Brain microvascular endothelial cell (primary cell): Measurements from ENCODE around the gene TFF1.

Experiments
- DNase-seq: peaks from one replicate; pipeline ENCODE4 v3.0.0-alpha.2; 2020
- H3K27ac ChIP-seq: fragments of 250-450 bp; sonication (Bioruptor Pico); 2 replicates; pipeline ENCODE4 v1.5.1; 2020; ENCODE audit warnings: mild to moderate bottlenecking, moderate library complexity
- H3K27me3 ChIP-seq: fragments of 250-450 bp; sonication (Bioruptor Pico); replicated peaks from 2 replicates; pipeline ENCODE4 v1.5.1; 2020; ENCODE audit warnings: mild to moderate bottlenecking
- H3K36me3 ChIP-seq: fragments of 250-450 bp; sonication (Bioruptor Pico); replicated peaks from 2 replicates; pipeline ENCODE4 v1.5.1; 2020; ENCODE audit warnings: mild to moderate bottlenecking
- H3K4me3 ChIP-seq: 2 replicates; pipeline ENCODE4 v1.5.1; 2011; ENCODE audit warnings: low read depth, mild to moderate bottlenecking, control low read depth, low read length, moderate library complexity
- CTCF ChIP-seq: IDR thresholded peaks from 2 replicates; pipeline ENCODE4 v1.5.1; 2011; ENCODE audit warnings: low read depth, mild to moderate bottlenecking, moderate library complexity, low read length, control low read depth, inconsistent platforms; ENCODE audit errors: missing control alignments
- in situ Hi-C: cut with HindIII; loops from 2 replicates; pipeline ENCODE4 v1.10.0; 2017; ENCODE audit warnings: low sequenced_read_pairs, low pct_ligation_motif_present

Gene TFF1

GRCh38 chr21:42321845-42322244, 44.5 kb downstream of the TFF1 start:
- in situ Hi-C loops: no loop called here
- no peak for TF ChIP-seq CTCF
- peaks cover 3% of the 10 kb centered on the region for H3K27me3 ChIP-seq
- H3K27ac ChIP-seq: no peak overlapping the region
- no peaks in the 10 kb centered on the region for H3K36me3 ChIP-seq
- no peak for DNase-seq
- H3K4me3 ChIP-seq: no peak overlapping the region

GRCh38 chr21:42321231-42321630, 45.1 kb downstream of the TFF1 start:
- no peak overlapping the region for H3K27ac ChIP-seq
- H3K4me3 ChIP-seq: no peak overlapping the region
- no peak for DNase-seq
- no peaks in the 10 kb centered on the region for H3K36me3 ChIP-seq
- no peak for TF ChIP-seq CTCF
- H3K27me3 ChIP-seq: peaks cover 3% of the 10 kb centered on the region
- in situ Hi-C loops: no loop called here

GRCh38 chr21:42320791-42321190, 45.5 kb downstream of the TFF1 start:
- Histone ChIP-seq H3K27ac (no peak overlapping the region), H3K36me3 (no peaks in the 10 kb centered on the region), H3K4me3 (no peak overlapping the region), H3K27me3 (peaks cover 3% of the 10 kb centered on the region)
- no peak for TF ChIP-seq CTCF
- no peak for DNase-seq
- in situ Hi-C loops: no loop called here

- no peak for DNase-seq
- Histone ChIP-seq H3K27ac (no peak overlapping the region), H3K27me3 (no peaks in the 10 kb centered on the region), H3K4me3 (no peak overlapping the region), H3K36me3 (no peaks in the 10 kb centered on the region)
- in situ Hi-C loops: no loop called here
- no peak for TF ChIP-seq CTCF
Measured at GRCh38 chr21:42319851-42320572, 46.3 kb downstream of the TFF1 start.

GRCh38 chr21:42319376-42319775, 47.0 kb downstream of the TFF1 start:
- Histone ChIP-seq H3K27me3 (no peaks in the 10 kb centered on the region), H3K27ac (no peak overlapping the region), H3K36me3 (no peaks in the 10 kb centered on the region), H3K4me3 (no peak overlapping the region)
- no peak for TF ChIP-seq CTCF
- in situ Hi-C loops: no loop called here
- DNase-seq: no peak
